Liver (tissue), 9 donors: ENCODE measurements around the gene ASB17. TPM values are rescaled to one million over a fixed set of nuclear protein-coding genes. Genes with fewer than 3 reads are reported as not detected.

Experiments
- DNase-seq: peaks from one replicate; pipeline ENCODE4 v3.0.0-alpha.2; 2017; ENCODE audit warnings: low spot score
- H3K27ac ChIP-seq, 2 donors: one replicate each; pipeline ENCODE4 v1.7.0; 2013; ENCODE audit warnings: inconsistent platforms in 2 of 2, low read length in 2 of 2, control low read depth in 1 of 2, low read depth in 1 of 2, mild to moderate bottlenecking in 1 of 2
- H3K27me3 ChIP-seq, 4 donors: one replicate each; pipeline versions ENCODE4 v1.6.1 to v1.7.0; 2013; ENCODE audit warnings: low read length in 3 of 4, inconsistent platforms in 1 of 4, mild to moderate bottlenecking in 1 of 4, moderate library complexity in 1 of 4; ENCODE audit not compliant: control insufficient read depth in 4 of 4, insufficient read depth in 4 of 4
- H3K36me3 ChIP-seq, 4 donors: one replicate each; pipeline versions ENCODE4 v1.6.1 to v1.7.0; 2013; ENCODE audit warnings: low read length in 3 of 4, mild to moderate bottlenecking in 3 of 4, low read depth in 1 of 4, moderate library complexity in 1 of 4; ENCODE audit not compliant: control insufficient read depth in 4 of 4, insufficient read depth in 3 of 4
- H3K4me1 ChIP-seq, 4 donors: one replicate each; pipeline versions ENCODE4 v1.6.1 to v1.7.0; 2013; ENCODE audit warnings: low read length in 3 of 4, mild to moderate bottlenecking in 3 of 4, moderate library complexity in 1 of 4; ENCODE audit not compliant: control insufficient read depth in 4 of 4, insufficient read depth in 4 of 4
- H3K4me3 ChIP-seq, 3 donors: one replicate each; pipeline versions ENCODE4 v1.6.1 to v1.7.0; 2013; ENCODE audit warnings: low read length in 3 of 3, control low read depth in 1 of 3, low read depth in 1 of 3, mild to moderate bottlenecking in 1 of 3
- H3K9ac ChIP-seq, 2 donors: one replicate each; pipeline ENCODE4 v1.7.0; 2013; ENCODE audit warnings: low read length in 2 of 2, mild to moderate bottlenecking in 2 of 2, moderate library complexity in 2 of 2, control low read depth in 1 of 2, low read depth in 1 of 2
- H3K9me3 ChIP-seq, 4 donors: one replicate each; pipeline versions ENCODE4 v1.6.1 to v1.7.0; 2013; ENCODE audit warnings: low read length in 3 of 4; ENCODE audit not compliant: control insufficient read depth in 4 of 4
- CTCF ChIP-seq: fragments of 150-350 bp; IDR thresholded peaks from 2 replicates; pipeline ENCODE4 v1.5.1; 2017; ENCODE audit warnings: improper control_type of control experiment, low read depth, low read length; ENCODE audit not compliant: missing input control
- TAF1 ChIP-seq: conservative IDR thresholded peaks from 2 replicates; pipeline ENCODE4 v1.6.1; 2016; ENCODE audit warnings: antibody characterized with exemption, mild to moderate bottlenecking
- YY1 ChIP-seq: IDR thresholded peaks from 2 replicates; pipeline ENCODE4 v1.6.1; 2016; ENCODE audit warnings: antibody characterized with exemption, mild to moderate bottlenecking
- WGBS: extraction: QIAGEN DNeasy Blood & Tissue Kit; methylation state at CpG from one replicate; pipeline ENCODE4 v1.1.7; 2013; 5-methylcytosine and 5-hydroxymethylcytosine counted together
- polyA plus RNA-seq, 2 donors: library from polyadenylated mRNA; stranded (reverse) in 1 of 2; unstranded in 1 of 2; fragments of 200-250 nt in 1 of 2; fragments of >200 nt in 1 of 2; fragmentation: Nextera tagmentation in 1 of 2; extraction: Ambion mirVana in 1 of 2; gene quantifications; one replicate each; pipeline versions ENCODE4 v1.2.1 to v1.2.3, GENCODE V29; 2013 to 2015
- total RNA-seq, 2 donors: library from RNA; depleted of rRNA; stranded (reverse); fragments of >200 nt; gene quantifications; one replicate each; pipeline ENCODE4 v1.2.3, GENCODE V29; 2014
- donor health status: healthy.
- donor health status: healthy.
- donor health status: healthy.
- donor health status: healthy.
- donor health status: healthy.

The ASB17 gene
- total and polyA plus RNA-seq, 4 donors, result not detected

GRCh38 chr1:75870951-75871350, 61.3 kb downstream of the ASB17 start:
- Histone ChIP-seq H3K9me3 (no peaks in the 10 kb centered on the region), H3K4me1 (no peaks in the 10 kb centered on the region), H3K4me3 (no peak overlapping the region), H3K27ac (no peak overlapping the region), H3K27me3 (no peaks in the 10 kb centered on the region), H3K9ac (no peak overlapping the region), H3K36me3 (no peaks in the 10 kb centered on the region)
- TF ChIP-seq TAF1 (no peak), YY1 (no peak), CTCF (no peak)
- 45% methylated on average over 1 of the region's 1 CpG for WGBS
- DNase-seq, result no peak

Other genes starting within 250 kb of the ASB17 start
- 100 to 1,000 TPM in 1 of 2 donors, 10 to 100 TPM in 1; 68.3 to 175 TPM for gene ACADM, start 207.7 kb downstream of the ASB17 start, total RNA-seq
- 100 to 1,000 TPM; 131 to 167 TPM for gene ACADM, start 207.7 kb downstream of the ASB17 start, polyA plus RNA-seq
- gene RABGGTB, start 146.1 kb downstream of the ASB17 start, total RNA-seq, result 10 to 100 TPM; 53.9 to 74.8 TPM
- gene RABGGTB, start 146.1 kb downstream of the ASB17 start, polyA plus RNA-seq, result 10 to 100 TPM; 24.3 to 40.6 TPM
- gene MSH4, start 135.5 kb downstream of the ASB17 start, total RNA-seq, result under 1 TPM; 0.08 to 0.14 TPM
- not detected for gene MSH4, start 135.5 kb downstream of the ASB17 start, polyA plus RNA-seq
- 1 to 10 TPM; 3.4 to 5.0 TPM for gene ST6GALNAC3, start 142.3 kb upstream of the ASB17 start, total RNA-seq
- 1 to 10 TPM; 1.2 to 3.0 TPM for gene ST6GALNAC3, start 142.3 kb upstream of the ASB17 start, polyA plus RNA-seq